GM12875 (cell line): ENCODE data around the gene ADGRV1.

Source experiments
- H3K4me3 ChIP-seq: one replicate; pipeline ENCODE4 v1.5.1; 2011; ENCODE audit warnings: low read depth, low read length, control low read depth
- TF ChIP-seq, protein P1 (sequence below): IDR thresholded peaks from 2 replicates; pipeline ENCODE4 v1.5.1; 2011; ENCODE audit warnings: low read depth, mild to moderate bottlenecking, control low read depth, inconsistent platforms, low read length, moderate library complexity, borderline replicate concordance; ENCODE audit not compliant: insufficient read depth

The ADGRV1 gene

DNA sequence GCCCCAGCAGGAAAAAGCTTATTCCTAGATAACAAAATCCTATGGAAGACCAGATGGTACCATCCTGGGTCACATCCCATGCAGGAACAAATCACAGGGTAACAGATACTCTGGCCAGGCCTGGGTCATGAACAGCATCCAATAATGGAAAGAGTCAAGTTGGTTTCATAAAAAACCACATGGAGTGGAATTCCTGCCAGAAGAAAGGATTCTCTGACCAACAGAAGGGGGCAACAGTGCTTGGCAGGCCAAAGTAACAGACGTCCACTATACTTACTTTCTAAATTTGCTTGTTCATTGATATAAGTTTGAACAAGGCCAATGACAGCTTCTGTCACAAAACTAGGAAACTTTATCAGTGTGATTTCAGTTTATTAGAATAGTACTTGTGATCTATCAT is 551.0 kb downstream of the ADGRV1 start:
- no peak overlapping the region for H3K4me3 ChIP-seq
- TF ChIP-seq, protein P1, sequence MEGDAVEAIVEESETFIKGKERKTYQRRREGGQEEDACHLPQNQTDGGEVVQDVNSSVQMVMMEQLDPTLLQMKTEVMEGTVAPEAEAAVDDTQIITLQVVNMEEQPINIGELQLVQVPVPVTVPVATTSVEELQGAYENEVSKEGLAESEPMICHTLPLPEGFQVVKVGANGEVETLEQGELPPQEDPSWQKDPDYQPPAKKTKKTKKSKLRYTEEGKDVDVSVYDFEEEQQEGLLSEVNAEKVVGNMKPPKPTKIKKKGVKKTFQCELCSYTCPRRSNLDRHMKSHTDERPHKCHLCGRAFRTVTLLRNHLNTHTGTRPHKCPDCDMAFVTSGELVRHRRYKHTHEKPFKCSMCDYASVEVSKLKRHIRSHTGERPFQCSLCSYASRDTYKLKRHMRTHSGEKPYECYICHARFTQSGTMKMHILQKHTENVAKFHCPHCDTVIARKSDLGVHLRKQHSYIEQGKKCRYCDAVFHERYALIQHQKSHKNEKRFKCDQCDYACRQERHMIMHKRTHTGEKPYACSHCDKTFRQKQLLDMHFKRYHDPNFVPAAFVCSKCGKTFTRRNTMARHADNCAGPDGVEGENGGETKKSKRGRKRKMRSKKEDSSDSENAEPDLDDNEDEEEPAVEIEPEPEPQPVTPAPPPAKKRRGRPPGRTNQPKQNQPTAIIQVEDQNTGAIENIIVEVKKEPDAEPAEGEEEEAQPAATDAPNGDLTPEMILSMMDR: no peak

DNA sequence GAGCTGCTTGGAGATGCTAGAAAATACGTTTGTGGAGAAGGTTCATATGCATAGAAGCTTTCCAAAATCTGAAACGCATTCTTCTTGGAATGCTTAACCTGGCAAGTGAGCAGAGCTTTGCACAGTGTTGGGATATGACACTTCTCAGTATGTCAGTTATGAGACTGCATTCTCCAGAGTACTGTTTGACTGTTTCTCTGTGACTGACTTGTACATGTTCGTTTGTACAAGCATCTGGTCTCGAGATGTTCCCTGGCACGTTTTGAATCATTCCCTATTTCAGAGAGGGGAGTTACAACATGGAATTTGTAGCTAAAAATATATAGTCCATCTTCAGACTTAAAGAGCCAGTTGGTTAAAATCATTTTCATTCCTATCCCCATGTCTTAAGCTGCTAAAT is 552.1 kb downstream of the ADGRV1 start:
- H3K4me3 ChIP-seq: no peak overlapping the region
- TF ChIP-seq, protein P1: no peak

DNA sequence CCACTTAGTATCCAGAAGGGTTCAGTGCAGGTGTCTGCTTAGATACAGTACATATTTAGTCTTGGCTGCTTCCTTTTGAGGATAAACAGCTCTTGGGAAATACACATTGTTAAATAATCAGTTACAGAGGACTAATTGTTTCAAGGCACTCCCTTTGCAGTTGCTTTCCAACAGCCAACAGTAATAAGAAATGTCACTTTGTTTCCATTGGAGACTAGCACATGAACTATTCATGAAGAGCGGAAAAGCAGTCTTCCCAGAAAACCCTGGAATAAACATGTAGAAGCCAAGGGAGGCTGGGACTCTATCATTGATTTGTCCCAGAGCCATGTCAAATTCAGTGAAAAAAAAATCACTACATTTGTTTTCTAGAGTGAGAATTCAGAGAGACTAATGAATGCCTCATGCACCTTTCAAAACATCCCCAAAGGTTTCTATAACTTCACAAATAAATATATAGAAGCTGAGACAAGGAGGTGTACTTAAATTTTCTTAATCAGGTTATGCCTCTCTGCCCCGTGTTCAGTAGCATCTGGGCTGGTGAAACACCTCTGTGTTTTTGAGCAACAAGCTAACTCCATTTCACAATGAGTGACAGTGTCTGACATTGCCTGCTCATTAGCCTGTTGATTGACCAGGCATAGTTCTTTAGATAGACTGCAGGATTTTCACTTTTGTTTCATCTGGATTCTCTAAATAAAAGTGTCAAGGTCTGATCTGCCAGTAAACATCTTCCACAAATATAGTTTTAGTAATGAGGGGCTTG is 553.1 kb downstream of the ADGRV1 start:
- H3K4me3 ChIP-seq: no peak overlapping the region
- TF ChIP-seq, protein P1: no peak

DNA sequence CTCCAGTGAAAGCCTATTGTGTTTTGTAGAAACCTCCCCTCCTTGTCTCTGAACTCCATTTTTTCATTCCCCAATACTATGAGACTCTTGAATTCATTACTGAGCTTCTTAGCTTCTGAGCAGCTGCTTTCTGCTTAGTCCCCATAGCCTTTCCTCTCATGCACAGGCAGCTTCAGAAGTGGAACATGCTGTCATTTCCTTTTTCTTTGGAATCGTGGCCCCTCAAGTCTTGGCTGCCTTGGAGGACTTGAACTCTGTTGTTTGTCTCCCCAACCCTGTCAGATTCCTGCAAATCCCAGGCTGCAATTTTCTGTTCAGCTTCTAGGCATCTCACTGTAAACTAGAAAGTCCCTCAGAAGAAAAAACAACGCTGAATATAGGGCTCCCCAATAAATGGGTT is 556.1 kb downstream of the ADGRV1 start:
- TF ChIP-seq, protein P1: no peak
- H3K4me3 ChIP-seq: no peak overlapping the region

DNA sequence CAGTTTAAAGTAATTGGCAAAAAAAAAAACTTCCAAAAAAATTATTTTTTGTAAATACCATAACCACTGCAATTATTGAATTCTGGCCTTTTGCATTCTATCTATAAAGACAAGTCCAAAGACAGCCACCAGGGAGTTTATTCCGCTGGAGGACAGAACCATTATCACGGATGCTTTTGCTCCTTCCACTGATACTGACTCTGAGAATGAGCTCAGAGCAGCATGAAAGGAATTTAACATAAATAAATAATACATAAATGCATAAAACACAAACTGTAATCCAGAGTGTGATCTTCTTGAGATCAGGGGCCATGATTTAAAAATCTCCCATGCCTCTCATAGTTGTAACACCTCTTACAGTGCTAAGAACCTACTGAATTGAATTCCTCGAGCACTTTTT is 559.8 kb downstream of the ADGRV1 start:
- no peak overlapping the region for H3K4me3 ChIP-seq
- TF ChIP-seq, protein P1: no peak

DNA sequence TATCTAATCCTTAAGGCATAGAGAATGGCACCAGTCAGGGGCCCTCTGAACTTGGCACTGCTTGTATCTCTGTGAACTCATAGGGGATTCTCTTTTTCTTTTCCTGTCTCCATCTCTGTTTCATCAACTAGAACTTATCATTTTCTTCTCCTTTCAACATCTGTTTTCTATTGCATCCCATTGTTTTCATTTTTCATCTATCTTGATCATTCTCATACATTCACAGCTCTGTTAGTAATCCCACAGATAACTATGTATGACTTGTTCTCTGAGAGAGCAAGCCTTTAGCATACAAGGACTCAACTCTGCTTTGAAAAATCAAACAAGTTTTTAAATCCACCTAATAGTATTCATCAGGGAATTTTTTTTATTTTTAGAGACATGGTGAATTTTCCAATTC is 560.2 kb downstream of the ADGRV1 start:
- H3K4me3 ChIP-seq: no peak overlapping the region
- TF ChIP-seq, protein P1: no peak

DNA sequence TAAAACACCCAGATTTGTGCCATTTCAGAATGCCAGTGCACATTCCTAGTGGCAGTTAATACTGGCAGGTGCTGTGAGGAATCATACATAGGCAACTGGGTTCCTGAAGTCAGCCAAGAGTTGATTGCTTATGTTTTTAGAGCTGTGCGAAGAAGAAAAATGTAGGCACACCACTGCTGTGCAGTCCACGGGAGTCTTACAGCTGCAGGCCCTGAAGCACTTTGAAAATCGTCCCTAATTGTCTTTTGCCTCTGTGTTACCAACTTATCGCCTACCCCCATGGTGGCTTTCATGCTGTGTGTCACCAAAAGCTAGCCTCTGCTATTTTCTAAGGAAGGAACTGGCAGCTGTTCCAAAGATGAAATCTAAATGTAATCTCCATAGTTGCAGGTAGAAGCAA is 560.6 kb downstream of the ADGRV1 start:
- TF ChIP-seq, protein P1: no peak
- no peak overlapping the region for H3K4me3 ChIP-seq
